ENCODE results near the gene SMG1.

SMG1 gene

DNA sequence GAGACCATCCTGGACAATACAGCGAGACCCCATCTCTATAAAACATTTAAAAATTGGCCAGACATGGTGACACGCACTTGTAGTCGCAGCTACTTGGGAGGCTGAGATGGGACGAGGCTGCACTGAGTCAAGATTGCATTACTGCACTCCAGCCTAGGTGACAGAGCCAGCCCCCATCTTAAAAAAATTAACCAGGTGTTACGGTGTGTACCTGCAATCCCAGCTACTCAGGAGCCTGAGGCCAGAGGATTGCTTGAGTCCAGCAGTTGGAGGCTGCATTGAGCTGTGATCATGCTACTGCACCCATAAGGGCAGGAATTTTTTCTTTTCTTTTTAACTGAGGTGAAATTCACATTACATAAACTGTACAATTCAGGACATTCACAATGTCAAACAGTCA lies 40.6 kb upstream of the SMG1 start:
- H3K9ac ChIP-seq (ENCODE audit: low read length) = no peak overlapping the region
- H3F3A ChIP-seq (ENCODE audit: insufficient read depth, low read length) = no peaks in the 10 kb centered on the region
- no peaks in the 10 kb centered on the region for H3K79me2 ChIP-seq (ENCODE audit: insufficient read depth, low read length)
- no peaks in the 10 kb centered on the region for H3K9me2 ChIP-seq (ENCODE audit: low read depth, low read length)
- H3K27me3 ChIP-seq (ENCODE audit: insufficient read depth, low read length) = no peaks in the 10 kb centered on the region
- H3K4me1 ChIP-seq (ENCODE audit: insufficient read depth, low read length, severe bottlenecking) = peaks cover 4% of the 10 kb centered on the region
- no peaks in the 10 kb centered on the region for H3K36me3 ChIP-seq (ENCODE audit: insufficient read depth, low read length)
- no peak overlapping the region for H2AFZ ChIP-seq (ENCODE audit: low read length)
- no peak overlapping the region for H3K27ac ChIP-seq (ENCODE audit: low read depth, low read length, poor library complexity, severe bottlenecking)
- H3K9me3 ChIP-seq (ENCODE audit: low read length) = no peaks in the 10 kb centered on the region
- H3K4me2 ChIP-seq (ENCODE audit: low read length) = no peak overlapping the region
- no peak overlapping the region for H3K4me3 ChIP-seq (ENCODE audit: low read depth, low read length, poor library complexity, severe bottlenecking)
- no peaks in the 10 kb centered on the region for H4K20me1 ChIP-seq (ENCODE audit: insufficient read depth, low read length)
- TF ChIP-seq EZH2 (IDR thresholded peaks at IDR 0.05; ENCODE audit: borderline replicate concordance, low read length) = no peak
- TF ChIP-seq, protein P1, sequence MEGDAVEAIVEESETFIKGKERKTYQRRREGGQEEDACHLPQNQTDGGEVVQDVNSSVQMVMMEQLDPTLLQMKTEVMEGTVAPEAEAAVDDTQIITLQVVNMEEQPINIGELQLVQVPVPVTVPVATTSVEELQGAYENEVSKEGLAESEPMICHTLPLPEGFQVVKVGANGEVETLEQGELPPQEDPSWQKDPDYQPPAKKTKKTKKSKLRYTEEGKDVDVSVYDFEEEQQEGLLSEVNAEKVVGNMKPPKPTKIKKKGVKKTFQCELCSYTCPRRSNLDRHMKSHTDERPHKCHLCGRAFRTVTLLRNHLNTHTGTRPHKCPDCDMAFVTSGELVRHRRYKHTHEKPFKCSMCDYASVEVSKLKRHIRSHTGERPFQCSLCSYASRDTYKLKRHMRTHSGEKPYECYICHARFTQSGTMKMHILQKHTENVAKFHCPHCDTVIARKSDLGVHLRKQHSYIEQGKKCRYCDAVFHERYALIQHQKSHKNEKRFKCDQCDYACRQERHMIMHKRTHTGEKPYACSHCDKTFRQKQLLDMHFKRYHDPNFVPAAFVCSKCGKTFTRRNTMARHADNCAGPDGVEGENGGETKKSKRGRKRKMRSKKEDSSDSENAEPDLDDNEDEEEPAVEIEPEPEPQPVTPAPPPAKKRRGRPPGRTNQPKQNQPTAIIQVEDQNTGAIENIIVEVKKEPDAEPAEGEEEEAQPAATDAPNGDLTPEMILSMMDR (IDR thresholded peaks at IDR 0.05; ENCODE audit: low read length) = no peak

- Histone ChIP-seq H2AFZ (ENCODE audit: low read length) (no peak overlapping the region), H3K9me3 (ENCODE audit: low read length) (no peaks in the 10 kb centered on the region), H3K4me3 (ENCODE audit: low read depth, low read length, poor library complexity, severe bottlenecking) (no peak overlapping the region), H3K27me3 (ENCODE audit: insufficient read depth, low read length) (no peaks in the 10 kb centered on the region), H3K27ac (ENCODE audit: low read depth, low read length, poor library complexity, severe bottlenecking) (no peak overlapping the region), H3K36me3 (ENCODE audit: insufficient read depth, low read length) (no peaks in the 10 kb centered on the region), H3K4me1 (ENCODE audit: insufficient read depth, low read length, severe bottlenecking) (peaks cover 4% of the 10 kb centered on the region), H3K9me2 (ENCODE audit: low read depth, low read length) (no peaks in the 10 kb centered on the region), H3F3A (ENCODE audit: insufficient read depth, low read length) (no peaks in the 10 kb centered on the region), H3K79me2 (ENCODE audit: insufficient read depth, low read length) (no peaks in the 10 kb centered on the region), H3K9ac (ENCODE audit: low read length) (no peak overlapping the region), H3K4me2 (ENCODE audit: low read length) (no peak overlapping the region), H4K20me1 (ENCODE audit: insufficient read depth, low read length) (no peaks in the 10 kb centered on the region)
- TF ChIP-seq, protein P1 (IDR thresholded peaks at IDR 0.05; ENCODE audit: low read length) = no peak
- TF ChIP-seq EZH2 (IDR thresholded peaks at IDR 0.05; ENCODE audit: borderline replicate concordance, low read length) = no peak
These were observed 39.3 kb upstream of the SMG1 start for GRCh38 chr16:18965555-18965954.

GRCh38 chr16:18959031-18959505 lies 32.9 kb upstream of the SMG1 start:
- Histone ChIP-seq H4K20me1 (ENCODE audit: insufficient read depth, low read length) (no peaks in the 10 kb centered on the region), H3K4me3 (ENCODE audit: low read depth, low read length, poor library complexity, severe bottlenecking) (no peak overlapping the region), H2AFZ (ENCODE audit: low read length) (no peak overlapping the region), H3K27ac (ENCODE audit: low read depth, low read length, poor library complexity, severe bottlenecking) (no peak overlapping the region), H3K9me2 (ENCODE audit: low read depth, low read length) (no peaks in the 10 kb centered on the region), H3K36me3 (ENCODE audit: insufficient read depth, low read length) (no peaks in the 10 kb centered on the region), H3K79me2 (ENCODE audit: insufficient read depth, low read length) (no peaks in the 10 kb centered on the region), H3K4me2 (ENCODE audit: low read length) (no peak overlapping the region), H3K9me3 (ENCODE audit: low read length) (no peaks in the 10 kb centered on the region), H3F3A (ENCODE audit: insufficient read depth, low read length) (no peaks in the 10 kb centered on the region), H3K27me3 (ENCODE audit: insufficient read depth, low read length) (no peaks in the 10 kb centered on the region), H3K4me1 (ENCODE audit: insufficient read depth, low read length, severe bottlenecking) (peaks cover 10% of the 10 kb centered on the region), H3K9ac (ENCODE audit: low read length) (no peak overlapping the region)
- TF ChIP-seq, protein P1 (IDR thresholded peaks at IDR 0.05; ENCODE audit: low read length) = no peak
- no peak for TF ChIP-seq EZH2 (IDR thresholded peaks at IDR 0.05; ENCODE audit: borderline replicate concordance, low read length)

Data from OCI-LY1 (cell line).